GM12878 (cell line): ENCODE measurements around the gene ITPKA. TPM values are rescaled to one million over a fixed set of nuclear protein-coding genes. Genes with fewer than 3 reads are reported as not detected.

Experiments
- ATAC-seq: fragments of 200-7000 bp; cut with Tn5 transposase; 3 replicates; pipeline ENCODE4 v1.9.1; 2020; ENCODE audit warnings: mild to moderate bottlenecking, moderate library complexity
- BruUV-seq: library from RNA; stranded (reverse); fragments of 400-500 nt; replicated peaks from 2 replicates; lab custom pipeline; 2021; lab: Mats Ljungman, UMichigan
- CTCF ChIA-PET: fragments of 300-600 bp; sonication (Branson Sonifier 250); formaldehyde crosslinking; extraction: SDS; loops from one replicate; lab custom pipeline; 2021; ENCODE audit warnings: inconsistent platforms; lab: Yijun Ruan, JAX
- POLR2A ChIA-PET: fragments of 350-600 bp; formaldehyde crosslinking; extraction: SDS; loops from one replicate; lab custom pipeline; 2021; ENCODE audit warnings: inconsistent platforms; lab: Charles Lee
- RAD21 ChIA-PET: fragments of 300-600 bp; sonication (Branson Sonifier 250); formaldehyde crosslinking; loops from one replicate; lab custom pipeline; 2023; ENCODE audit warnings: antibody characterized with exemption; ENCODE audit not compliant: unreplicated experiment; lab: Charles Lee
- SMC1A ChIA-PET: fragments of 300-600 bp; sonication (Branson Sonifier 250); formaldehyde crosslinking; loops from one replicate; lab custom pipeline; 2023; ENCODE audit not compliant: unreplicated experiment, uncharacterized antibody; lab: Charles Lee
- DNase-seq: peaks from one replicate; pipeline ENCODE4 v3.0.0-alpha.2; 2011; ENCODE audit warnings: low read depth, low spot score
- FAIRE-seq: peaks from 3 replicates; lab custom pipeline; 2011; peaks lifted over from hg19 to GRCh38; lab: Jason Lieb, UNC
- H2AFZ ChIP-seq: 2 replicates; pipeline ENCODE4 v1.6.0; 2011; ENCODE audit warnings: low read depth, low read length, control low read depth; ENCODE audit not compliant: control insufficient read depth
- H3K27ac ChIP-seq: 2 replicates; pipeline ENCODE4 v1.5.1; 2011; ENCODE audit warnings: control low read depth; ENCODE audit not compliant: control insufficient read depth, insufficient read depth
- H3K27me3 ChIP-seq, 2 experiments: replicated peaks in 1 of 2; 2 replicates each; pipeline versions ENCODE4 v1.6.0 to v1.6.1; 2011; ENCODE audit warnings: low read length in 1 of 2; ENCODE audit not compliant: control insufficient read depth in 2 of 2, insufficient read depth in 2 of 2
- H3K36me3 ChIP-seq, 2 experiments: 2 replicates each; pipeline ENCODE4 v1.5.1; 2011; ENCODE audit warnings: low read length in 1 of 2; ENCODE audit not compliant: control insufficient read depth in 2 of 2, insufficient read depth in 2 of 2
- H3K4me1 ChIP-seq: 2 replicates; pipeline ENCODE4 v1.6.1; 2011; ENCODE audit warnings: mild to moderate bottlenecking, low read length, moderate library complexity, mixed read lengths; ENCODE audit not compliant: control insufficient read depth, insufficient read depth
- H3K4me2 ChIP-seq: 2 replicates; pipeline ENCODE4 v1.6.0; 2011; ENCODE audit warnings: control low read depth; ENCODE audit not compliant: control insufficient read depth, insufficient read depth
- H3K4me3 ChIP-seq: fragments of 200-600 bp; sonication (generic); 2 replicates; pipeline ENCODE4 v1.5.1; 2016
- H3K79me2 ChIP-seq: 2 replicates; pipeline ENCODE4 v1.6.0; 2011; ENCODE audit warnings: low read length; ENCODE audit not compliant: control insufficient read depth, insufficient read depth
- H3K9ac ChIP-seq: 2 replicates; pipeline ENCODE4 v1.8.0; 2011; ENCODE audit warnings: low read length, control low read depth, mixed read lengths; ENCODE audit not compliant: control insufficient read depth, insufficient read depth
- H3K9me3 ChIP-seq: replicated peaks from 3 replicates; pipeline ENCODE4 v1.5.1; 2011; ENCODE audit warnings: mild to moderate bottlenecking, low read length; ENCODE audit not compliant: control insufficient read depth, insufficient read depth
- H4K20me1 ChIP-seq: 2 replicates; pipeline ENCODE4 v1.6.0; 2011; ENCODE audit not compliant: control insufficient read depth, insufficient read depth
- ATF7 ChIP-seq: fragments of 450-650 bp; IDR thresholded peaks from 2 replicates; pipeline ENCODE4 v1.6.1; 2016; ENCODE audit warnings: low read depth, mild to moderate bottlenecking
- CREB1 ChIP-seq: IDR thresholded peaks from 2 replicates; pipeline ENCODE4 v1.6.1; 2012; ENCODE audit warnings: low read depth, mild to moderate bottlenecking, inconsistent platforms
- CUX1 ChIP-seq: IDR thresholded peaks from 2 replicates; pipeline ENCODE4 v1.6.1; 2012; ENCODE audit warnings: improper control_type of control experiment, low read depth, low read length; ENCODE audit not compliant: insufficient replicate concordance
- HDAC6 ChIP-seq: fragments of 200-600 bp; sonication (generic); IDR thresholded peaks from one replicate; pipeline ENCODE4 v1.8.0; 2017; ENCODE audit warnings: antibody characterized with exemption; ENCODE audit not compliant: unreplicated experiment
- HDGF ChIP-seq: fragments of 450-650 bp; IDR thresholded peaks from 2 replicates; pipeline ENCODE4 v1.6.1; 2016; ENCODE audit warnings: antibody characterized with exemption
- PKNOX1 ChIP-seq: fragments of 450-650 bp; IDR thresholded peaks from 2 replicates; pipeline ENCODE4 v1.6.1; 2016; ENCODE audit warnings: mild to moderate bottlenecking
- RFX5 ChIP-seq: IDR thresholded peaks from 2 replicates; pipeline ENCODE4 v1.6.1; 2011; ENCODE audit warnings: low read depth, low read length, improper control_type of control experiment
- SREBF1 ChIP-seq: IDR thresholded peaks from 2 replicates; pipeline ENCODE4 v1.6.1; 2012; ENCODE audit warnings: mild to moderate bottlenecking, low read length
- SUPT20H ChIP-seq: IDR thresholded peaks from 2 replicates; pipeline ENCODE4 v1.6.1; 2011; ENCODE audit warnings: low read depth, mild to moderate bottlenecking, low read length, moderate library complexity, borderline replicate concordance; ENCODE audit not compliant: control insufficient read depth
- ZNF384 ChIP-seq: IDR thresholded peaks from 2 replicates; pipeline ENCODE4 v1.6.1; 2012; ENCODE audit warnings: low read depth, mild to moderate bottlenecking, low read length, improper control_type of control experiment, borderline replicate concordance
- ZZZ3 ChIP-seq: IDR thresholded peaks from 2 replicates; pipeline ENCODE4 v1.6.1; 2011; ENCODE audit warnings: low read depth; ENCODE audit not compliant: control insufficient read depth, insufficient read length
- WGBS: methylation state at CpG from one replicate; pipeline ENCODE4 v1.1.6; 2016; ENCODE audit warnings: low lambda C conversion rate; ENCODE audit not compliant: insufficient replicate concordance, insufficient coverage; ENCODE audit errors: missing lambda C conversion rate; 5-methylcytosine and 5-hydroxymethylcytosine counted together
- in situ Hi-C: fragments of 300-500 bp; cut with MboI; formaldehyde crosslinking; loops from 9 replicates; pipeline ENCODE4 v1.14.3; 2018; ENCODE audit warnings: mixed read lengths
- intact Hi-C: fragments of 100-400 bp; cut with micrococcal nuclease; formaldehyde crosslinking; loops from one replicate; pipeline ENCODE4 v1.14.2; 2022; ENCODE audit not compliant: unreplicated experiment
- polyA plus RNA-seq, 11 experiments: library from polyadenylated mRNA; depleted of rRNA in 4 of 11; unstranded in 6 of 11; stranded (reverse) in 5 of 11; fragments of >200 nt; fragmentation: Nextera tagmentation in 4 of 11; fragmentation: Illumina TruSeq in 1 of 11; extraction: Ambion mirVana in 4 of 11; extraction: Trizol in 1 of 11; gene quantifications; 1 replicate in 1 of 11; 2 replicates in 10 of 11; pipeline versions ENCODE4 v1.2.1 to v1.2.3, GENCODE V29; 2011 to 2016; ENCODE audit warnings: inconsistent platforms in 2 of 11, missing spikeins in 2 of 11, low read depth in 1 of 11
- total RNA-seq, 4 experiments: library from RNA; depleted of rRNA in 3 of 4; stranded (reverse); fragments of >200 nt in 3 of 4; fragmentation: Illumina TruSeq in 1 of 4; extraction: Trizol in 1 of 4; gene quantifications; 2 replicates each; pipeline versions ENCODE4 v1.2.1 to v1.2.3, GENCODE V29; 2013 to 2021

Gene ITPKA
- total and polyA plus RNA-seq, 10 of the 15 experiments (the other 5 are each of a cell fraction or from before 2014, with no cell fraction given) = 0.04 to 1.5 (median 0.49) TPM; not detected in 1

GRCh38 chr15:41505776-41506175 is 12.1 kb downstream of the ITPKA start:
- ChIA-PET SMC1A (interaction anchor here (1.7 kb wide), 1 partner anchor 24 kb away, joined by 4 read pairs; no protein-coding TSS in a partner anchor), CTCF (interaction anchor here (2.9 kb wide), 1 partner anchor 40 kb away, joined by 29 read pairs; no protein-coding TSS in a partner anchor), POLR2A (no interaction called here), RAD21 (interaction anchor here (1.1 to 1.4 kb wide), 2 partner anchors 38 to 40 kb away, joined by 4 read pairs; no protein-coding TSS in a partner anchor)
- Histone ChIP-seq H3K9ac (no peak overlapping the region), H4K20me1 (no peaks in the 10 kb centered on the region), H2AFZ (no peak overlapping the region), H3K79me2 (no peaks in the 10 kb centered on the region), H3K9me3 (no peaks in the 10 kb centered on the region), H3K4me2 (no peak overlapping the region), H3K27ac (no peak overlapping the region), H3K4me3 (no peak overlapping the region), H3K4me1 (peaks cover 8% of the 10 kb centered on the region), H3K27me3 (peaks cover 14 to 15% of the 10 kb centered on the region in 2 experiments), H3K36me3 (no peaks in the 10 kb centered on the region)
- intact Hi-C loops (no loop called here), in situ Hi-C loops (no loop called here)
- 50% methylated on average over 4 of the region's 4 CpGs for WGBS
- FAIRE-seq (no peak), ATAC-seq (no peak), DNase-seq (no peak)
- BruUV-seq = no TSS peak
- no peak for TF ChIP-seq RFX5
- TF ChIP-seq HDAC6 = no peak
- no peak for TF ChIP-seq ZNF384
- no peak for TF ChIP-seq HDGF
- TF ChIP-seq CUX1 = no peak
- TF ChIP-seq CREB1 = no peak
- no peak for TF ChIP-seq ATF7
- no peak for TF ChIP-seq PKNOX1
- TF ChIP-seq SUPT20H = no peak
- TF ChIP-seq ZZZ3 = no peak
- no peak for TF ChIP-seq SREBF1
